OCI-LY1 (cell line): ENCODE results near the gene DNAAF9.

Experiments used
- H2AFZ ChIP-seq: fragments of 200-600 bp; sonication (generic), shearing (Covaris generic); 2 replicates; pipeline ENCODE4 v1.6.0; 2014; ENCODE audit warnings: antibody characterized with exemption, mild to moderate bottlenecking, low read length
- H3F3A ChIP-seq: fragments of 200-600 bp; sonication (generic), shearing (Covaris generic); 2 replicates; pipeline ENCODE4 v1.6.0; 2014; ENCODE audit warnings: mild to moderate bottlenecking, antibody characterized with exemption, low read length, moderate library complexity; ENCODE audit not compliant: insufficient read depth
- H3K27ac ChIP-seq: fragments of 200-600 bp; sonication (generic); 2 replicates; pipeline ENCODE4 v1.5.1; 2014; ENCODE audit warnings: low read length, mixed run types, mild to moderate bottlenecking, low read depth; ENCODE audit not compliant: poor library complexity, severe bottlenecking
- H3K27me3 ChIP-seq: fragments of 200-600 bp; sonication (generic); 2 replicates; pipeline ENCODE4 v1.6.0; 2014; ENCODE audit warnings: antibody characterized with exemption, mild to moderate bottlenecking, low read length, moderate library complexity; ENCODE audit not compliant: insufficient read depth
- H3K36me3 ChIP-seq: fragments of 200-600 bp; sonication (generic); 2 replicates; pipeline ENCODE4 v1.6.1; 2014; ENCODE audit warnings: mild to moderate bottlenecking, antibody characterized with exemption, low read length, moderate library complexity, mixed read lengths; ENCODE audit not compliant: insufficient read depth
- H3K4me1 ChIP-seq: fragments of 200-600 bp; sonication (generic); 2 replicates; pipeline ENCODE4 v1.5.1; 2014; ENCODE audit warnings: mild to moderate bottlenecking, low read length, moderate library complexity; ENCODE audit not compliant: insufficient read depth, severe bottlenecking
- H3K4me2 ChIP-seq: fragments of 200-600 bp; sonication (generic), shearing (Covaris generic); 2 replicates; pipeline ENCODE4 v1.6.1; 2014; ENCODE audit warnings: low read length
- H3K4me3 ChIP-seq: fragments of 200-600 bp; sonication (generic); 2 replicates; pipeline ENCODE4 v1.5.1; 2014; ENCODE audit warnings: low read length, low read depth, mild to moderate bottlenecking, mixed read lengths; ENCODE audit not compliant: poor library complexity, severe bottlenecking
- H3K79me2 ChIP-seq: fragments of 200-600 bp; shearing (Covaris generic); 2 replicates; pipeline ENCODE4 v1.6.1; 2016; ENCODE audit warnings: mixed run types, low read length, mixed read lengths; ENCODE audit not compliant: insufficient read depth
- H3K9ac ChIP-seq: fragments of 200-600 bp; sonication (generic), shearing (Covaris generic); 2 replicates; pipeline ENCODE4 v1.6.1; 2014; ENCODE audit warnings: mild to moderate bottlenecking, low read length, mixed read lengths
- H3K9me2 ChIP-seq: fragments of 200-600 bp; sonication (generic), shearing (Covaris generic); 2 replicates; pipeline ENCODE4 v1.6.1; 2014; ENCODE audit warnings: low read depth, mild to moderate bottlenecking, low read length, mixed read lengths
- H3K9me3 ChIP-seq: fragments of 200-600 bp; shearing (Covaris generic); 2 replicates; pipeline ENCODE4 v1.6.1; 2014; ENCODE audit warnings: low read length, mixed read lengths
- H4K20me1 ChIP-seq: fragments of 200-600 bp; sonication (generic), shearing (Covaris generic); 2 replicates; pipeline ENCODE4 v1.6.0; 2016; ENCODE audit warnings: mild to moderate bottlenecking, low read length; ENCODE audit not compliant: insufficient read depth
- EZH2 ChIP-seq: fragments of 200-600 bp; sonication (generic), shearing (Covaris generic); IDR thresholded peaks from 2 replicates; pipeline ENCODE4 v1.8.0; 2017; ENCODE audit warnings: borderline replicate concordance, mixed run types, mild to moderate bottlenecking, antibody characterized with exemption, low read length, moderate library complexity, mixed read lengths
- TF ChIP-seq, protein P1 (sequence below): fragments of 200-600 bp; sonication (generic), shearing (Covaris generic); IDR thresholded peaks from 2 replicates; pipeline ENCODE4 v1.5.1; 2017; ENCODE audit warnings: mild to moderate bottlenecking, antibody characterized with exemption, low read length, moderate library complexity, mixed read lengths

Gene DNAAF9

DNA sequence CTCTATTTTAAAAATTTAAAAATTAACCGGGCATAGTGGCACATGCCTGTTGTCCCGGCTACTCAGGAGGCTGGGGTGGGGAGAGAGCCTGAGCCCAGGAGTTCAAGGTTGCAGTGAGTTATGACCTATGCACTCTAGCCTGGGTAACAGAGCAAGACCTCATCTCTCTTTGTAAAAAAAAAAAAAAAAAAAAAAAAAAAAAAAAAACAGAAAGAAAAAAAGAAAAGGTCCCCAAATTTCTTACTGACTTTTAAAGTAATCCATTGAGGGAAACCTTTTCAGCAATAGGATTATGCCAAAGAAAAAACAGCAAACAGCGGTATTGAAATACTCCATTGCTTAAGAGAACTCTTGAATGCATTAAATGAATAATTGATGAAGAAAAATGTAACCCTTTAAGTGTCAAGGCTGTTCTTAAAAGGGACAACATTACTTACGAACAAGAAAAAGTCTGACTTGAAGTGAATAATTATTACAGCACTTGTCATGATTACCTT lies 6.0 kb upstream of the DNAAF9 start:
- Histone ChIP-seq H3K4me1 (peaks cover 2% of the 10 kb centered on the region), H3K27ac (no peak overlapping the region), H4K20me1 (no peaks in the 10 kb centered on the region), H3K27me3 (peaks cover 6% of the 10 kb centered on the region; the same call in 1 of the 2 replicates), H3K36me3 (no peaks in the 10 kb centered on the region), H3K9me2 (no peaks in the 10 kb centered on the region), H3K4me3 (no peak overlapping the region), H3K4me2 (no peak overlapping the region), H3F3A (no peaks in the 10 kb centered on the region), H3K79me2 (no peaks in the 10 kb centered on the region), H2AFZ (no peak overlapping the region), H3K9ac (no peak overlapping the region), H3K9me3 (no peaks in the 10 kb centered on the region)
- TF ChIP-seq EZH2, result no peak
- TF ChIP-seq, protein P1, sequence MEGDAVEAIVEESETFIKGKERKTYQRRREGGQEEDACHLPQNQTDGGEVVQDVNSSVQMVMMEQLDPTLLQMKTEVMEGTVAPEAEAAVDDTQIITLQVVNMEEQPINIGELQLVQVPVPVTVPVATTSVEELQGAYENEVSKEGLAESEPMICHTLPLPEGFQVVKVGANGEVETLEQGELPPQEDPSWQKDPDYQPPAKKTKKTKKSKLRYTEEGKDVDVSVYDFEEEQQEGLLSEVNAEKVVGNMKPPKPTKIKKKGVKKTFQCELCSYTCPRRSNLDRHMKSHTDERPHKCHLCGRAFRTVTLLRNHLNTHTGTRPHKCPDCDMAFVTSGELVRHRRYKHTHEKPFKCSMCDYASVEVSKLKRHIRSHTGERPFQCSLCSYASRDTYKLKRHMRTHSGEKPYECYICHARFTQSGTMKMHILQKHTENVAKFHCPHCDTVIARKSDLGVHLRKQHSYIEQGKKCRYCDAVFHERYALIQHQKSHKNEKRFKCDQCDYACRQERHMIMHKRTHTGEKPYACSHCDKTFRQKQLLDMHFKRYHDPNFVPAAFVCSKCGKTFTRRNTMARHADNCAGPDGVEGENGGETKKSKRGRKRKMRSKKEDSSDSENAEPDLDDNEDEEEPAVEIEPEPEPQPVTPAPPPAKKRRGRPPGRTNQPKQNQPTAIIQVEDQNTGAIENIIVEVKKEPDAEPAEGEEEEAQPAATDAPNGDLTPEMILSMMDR, result no peak

GRCh38 chr20:3412600-3413392 lies 5.3 kb upstream of the DNAAF9 start:
- no peak overlapping the region for H2AFZ ChIP-seq
- H3K79me2 ChIP-seq, result no peaks in the 10 kb centered on the region
- H3K27me3 ChIP-seq, result peaks cover 6% of the 10 kb centered on the region; the same call in 1 of the 2 replicates
- no peak overlapping the region for H3K9ac ChIP-seq
- TF ChIP-seq EZH2, result no peak
- TF ChIP-seq, protein P1, result no peak
- H3K4me1 ChIP-seq, result peaks cover 7% of the 10 kb centered on the region
- no peak overlapping the region for H3K4me2 ChIP-seq
- no peaks in the 10 kb centered on the region for H4K20me1 ChIP-seq
- no peaks in the 10 kb centered on the region for H3F3A ChIP-seq
- H3K27ac ChIP-seq, result no peak overlapping the region
- H3K36me3 ChIP-seq, result no peaks in the 10 kb centered on the region
- no peaks in the 10 kb centered on the region for H3K9me2 ChIP-seq
- no peak overlapping the region for H3K4me3 ChIP-seq
- H3K9me3 ChIP-seq, result no peaks in the 10 kb centered on the region

DNA sequence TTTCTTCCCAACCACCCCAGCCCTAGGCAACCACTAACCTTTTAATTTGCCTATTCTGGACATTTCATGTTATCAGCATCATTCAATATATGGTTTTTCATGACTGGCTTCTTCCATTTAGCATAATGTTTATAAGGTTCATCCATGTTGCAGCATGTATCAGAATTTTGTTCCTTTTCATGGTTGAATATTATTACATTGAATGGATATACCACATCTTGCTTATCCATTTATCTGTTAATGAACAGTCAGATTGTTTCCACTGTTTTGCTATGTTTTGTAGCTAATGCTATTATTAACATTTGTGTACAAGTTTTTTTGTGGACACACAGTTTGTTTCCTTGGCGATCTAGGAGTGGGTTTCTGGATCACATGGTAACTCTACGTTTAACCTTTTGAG lies 3.0 kb upstream of the DNAAF9 start:
- H2AFZ ChIP-seq, result no peak overlapping the region
- H3K9me2 ChIP-seq, result no peaks in the 10 kb centered on the region
- no peak overlapping the region for H3K4me3 ChIP-seq
- no peaks in the 10 kb centered on the region for H4K20me1 ChIP-seq
- H3F3A ChIP-seq, result no peaks in the 10 kb centered on the region
- H3K79me2 ChIP-seq, result no peaks in the 10 kb centered on the region
- peaks cover 7% of the 10 kb centered on the region for H3K4me1 ChIP-seq
- no peak overlapping the region for H3K4me2 ChIP-seq
- H3K27ac ChIP-seq, result no peak overlapping the region
- TF ChIP-seq EZH2, result no peak
- TF ChIP-seq, protein P1, result no peak
- H3K36me3 ChIP-seq, result no peaks in the 10 kb centered on the region
- peaks cover 6% of the 10 kb centered on the region; the same call in 1 of the 2 replicates for H3K27me3 ChIP-seq
- H3K9ac ChIP-seq, result no peak overlapping the region
- no peaks in the 10 kb centered on the region for H3K9me3 ChIP-seq
